Endothelial cell of umbilical vein (primary cell): ENCODE data around the gene VEZT.

Source experiments
- EZH2 ChIP-seq: IDR thresholded peaks from 2 replicates; pipeline ENCODE4 v1.6.1; 2012; ENCODE audit warnings: borderline replicate concordance, low read depth, mild to moderate bottlenecking, moderate library complexity, low read length, inconsistent platforms; ENCODE audit not compliant: severe bottlenecking
- FOS ChIP-seq: IDR thresholded peaks from 2 replicates; pipeline ENCODE4 v1.6.1; 2011; ENCODE audit warnings: mild to moderate bottlenecking, low read length, moderate library complexity, borderline replicate concordance; ENCODE audit not compliant: insufficient read depth
- JUN ChIP-seq: IDR thresholded peaks from 2 replicates; pipeline ENCODE4 v1.6.1; 2011; ENCODE audit warnings: borderline replicate concordance, low read depth; ENCODE audit not compliant: insufficient read length, insufficient read depth
- POLR2A ChIP-seq: IDR thresholded peaks from 2 replicates; pipeline ENCODE4 v1.6.1; 2012; ENCODE audit warnings: low read depth, mild to moderate bottlenecking, control low read depth, low read length
- POLR2AphosphoS5 ChIP-seq: IDR thresholded peaks from 2 replicates; pipeline ENCODE4 v1.6.1; 2012; ENCODE audit warnings: low read depth, mild to moderate bottlenecking, control low read depth, low read length, moderate library complexity; ENCODE audit not compliant: insufficient read depth
- TF ChIP-seq, protein P1 (sequence below), 2 donors: IDR thresholded peaks; 1 replicate in 1 of 2; 2 replicates in 1 of 2; pipeline ENCODE4 v1.5.1; 2011; ENCODE audit warnings: low read length in 2 of 2, mild to moderate bottlenecking in 2 of 2, moderate library complexity in 2 of 2, control low read depth in 1 of 2, inconsistent platforms in 1 of 2, low read depth in 1 of 2; ENCODE audit not compliant: insufficient read depth in 1 of 2; ENCODE audit errors: extremely low read depth in 1 of 2
- TF ChIP-seq, protein P2 (sequence below): IDR thresholded peaks from 2 replicates; pipeline ENCODE4 v1.6.1; 2011; ENCODE audit not compliant: insufficient read depth, insufficient read length

DNA sequence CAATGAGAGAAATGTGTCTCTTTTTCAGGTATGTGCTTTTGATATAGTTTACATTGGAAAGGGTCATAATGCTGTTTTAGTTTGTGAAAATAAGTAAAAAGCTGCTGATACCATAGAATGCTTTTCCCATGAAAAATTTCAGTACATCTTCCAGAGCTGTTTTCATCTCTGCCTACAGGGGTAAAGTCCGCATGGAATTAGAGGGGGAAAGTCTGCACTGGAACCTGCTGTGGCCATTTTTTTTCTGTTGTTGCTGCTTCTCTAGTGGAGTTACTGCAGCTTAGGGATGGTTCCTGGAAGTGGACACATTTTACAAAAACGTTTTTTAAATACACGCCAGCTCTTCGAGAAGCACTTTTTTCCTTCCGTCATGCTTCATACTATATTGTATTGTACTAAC, 81.3 kb downstream of the VEZT start:
- TF ChIP-seq, protein P1, sequence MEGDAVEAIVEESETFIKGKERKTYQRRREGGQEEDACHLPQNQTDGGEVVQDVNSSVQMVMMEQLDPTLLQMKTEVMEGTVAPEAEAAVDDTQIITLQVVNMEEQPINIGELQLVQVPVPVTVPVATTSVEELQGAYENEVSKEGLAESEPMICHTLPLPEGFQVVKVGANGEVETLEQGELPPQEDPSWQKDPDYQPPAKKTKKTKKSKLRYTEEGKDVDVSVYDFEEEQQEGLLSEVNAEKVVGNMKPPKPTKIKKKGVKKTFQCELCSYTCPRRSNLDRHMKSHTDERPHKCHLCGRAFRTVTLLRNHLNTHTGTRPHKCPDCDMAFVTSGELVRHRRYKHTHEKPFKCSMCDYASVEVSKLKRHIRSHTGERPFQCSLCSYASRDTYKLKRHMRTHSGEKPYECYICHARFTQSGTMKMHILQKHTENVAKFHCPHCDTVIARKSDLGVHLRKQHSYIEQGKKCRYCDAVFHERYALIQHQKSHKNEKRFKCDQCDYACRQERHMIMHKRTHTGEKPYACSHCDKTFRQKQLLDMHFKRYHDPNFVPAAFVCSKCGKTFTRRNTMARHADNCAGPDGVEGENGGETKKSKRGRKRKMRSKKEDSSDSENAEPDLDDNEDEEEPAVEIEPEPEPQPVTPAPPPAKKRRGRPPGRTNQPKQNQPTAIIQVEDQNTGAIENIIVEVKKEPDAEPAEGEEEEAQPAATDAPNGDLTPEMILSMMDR (IDR thresholded peaks at IDR 0.05; ENCODE audit: extremely low read depth in 1 of 2, insufficient read depth in 1 of 2, low read depth in 1 of 2, low read length in 2 of 2), result no peak
- TF ChIP-seq JUN (no peak), POLR2A (no peak), POLR2AphosphoS5 (no peak), EZH2 (no peak), FOS (no peak)
- TF ChIP-seq, protein P2, sequence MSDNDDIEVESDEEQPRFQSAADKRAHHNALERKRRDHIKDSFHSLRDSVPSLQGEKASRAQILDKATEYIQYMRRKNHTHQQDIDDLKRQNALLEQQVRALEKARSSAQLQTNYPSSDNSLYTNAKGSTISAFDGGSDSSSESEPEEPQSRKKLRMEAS, result no peak
